ENCODE data around the gene DPH6.

Gene DPH6

GRCh38 chr15:35327789-35328188 is 218.2 kb downstream of the DPH6 start:
- Histone ChIP-seq H3K9me3 (ENCODE audit: control insufficient read depth, low read length) (no peaks in the 10 kb centered on the region), H3K27me3 (ENCODE audit: control insufficient read depth, insufficient read depth, low read length) (no peaks in the 10 kb centered on the region), H3K79me2 (no peaks in the 10 kb centered on the region), H3K4me2 (ENCODE audit: low read length) (no peak overlapping the region), H3K4me3 (ENCODE audit: low read depth, low read length) (no peak overlapping the region), H3K4me1 (no peaks in the 10 kb centered on the region), H3K9ac (no peak overlapping the region), H3K36me3 (ENCODE audit: control insufficient read depth, insufficient read depth, low read length) (no peaks in the 10 kb centered on the region), H2AFZ (no peak overlapping the region), H3K27ac (no peak overlapping the region)
- TF ChIP-seq CTCF (IDR thresholded peaks at IDR 0.05): no peak

- Histone ChIP-seq H3K4me1 (no peaks in the 10 kb centered on the region), H3K36me3 (ENCODE audit: control insufficient read depth, insufficient read depth, low read length) (no peaks in the 10 kb centered on the region), H3K27me3 (ENCODE audit: control insufficient read depth, insufficient read depth, low read length) (no peaks in the 10 kb centered on the region), H2AFZ (no peak overlapping the region), H3K9me3 (ENCODE audit: control insufficient read depth, low read length) (no peaks in the 10 kb centered on the region), H3K79me2 (no peaks in the 10 kb centered on the region), H3K4me2 (ENCODE audit: low read length) (no peak overlapping the region), H3K4me3 (ENCODE audit: low read depth, low read length) (no peak overlapping the region), H3K9ac (no peak overlapping the region), H3K27ac (no peak overlapping the region)
- TF ChIP-seq CTCF (IDR thresholded peaks at IDR 0.05): no peak
These were observed 220.5 kb downstream of the DPH6 start for GRCh38 chr15:35325374-35325941.

- no peak overlapping the region for H3K4me2 ChIP-seq (ENCODE audit: low read length)
- TF ChIP-seq CTCF (IDR thresholded peaks at IDR 0.05): no peak
- no peak overlapping the region for H2AFZ ChIP-seq
- H3K36me3 ChIP-seq (ENCODE audit: control insufficient read depth, insufficient read depth, low read length): no peaks in the 10 kb centered on the region
- H3K4me3 ChIP-seq (ENCODE audit: low read depth, low read length): no peak overlapping the region
- no peak overlapping the region for H3K27ac ChIP-seq
- H3K9me3 ChIP-seq (ENCODE audit: control insufficient read depth, low read length): no peaks in the 10 kb centered on the region
- no peaks in the 10 kb centered on the region for H3K79me2 ChIP-seq
- no peaks in the 10 kb centered on the region for H3K4me1 ChIP-seq
- H3K9ac ChIP-seq: no peak overlapping the region
- no peaks in the 10 kb centered on the region for H3K27me3 ChIP-seq (ENCODE audit: control insufficient read depth, insufficient read depth, low read length)
These were observed 222.8 kb downstream of the DPH6 start for GRCh38 chr15:35323141-35323540.

DNA sequence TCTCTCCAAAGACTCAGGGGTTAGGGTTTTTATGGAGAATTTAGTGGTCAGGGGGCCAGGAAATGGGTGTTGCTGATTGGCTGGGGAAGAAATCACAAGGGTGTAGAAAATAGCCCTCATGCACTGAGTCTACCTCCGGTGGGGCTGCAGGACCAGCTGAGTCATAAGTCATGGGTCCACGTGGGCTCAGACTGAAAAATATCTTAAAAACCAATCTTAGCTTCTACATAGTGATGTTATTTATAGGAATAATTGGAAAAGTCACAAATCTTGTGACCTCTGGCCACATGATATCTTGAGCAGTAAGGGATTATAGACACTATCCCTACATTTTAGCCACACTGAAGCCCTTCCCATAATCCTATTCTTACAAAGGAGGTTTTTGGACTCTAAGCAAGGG is 224.0 kb downstream of the DPH6 start:
- H2AFZ ChIP-seq: no peak overlapping the region
- H3K27me3 ChIP-seq (ENCODE audit: control insufficient read depth, insufficient read depth, low read length): no peaks in the 10 kb centered on the region
- H3K4me1 ChIP-seq: no peaks in the 10 kb centered on the region
- TF ChIP-seq CTCF (IDR thresholded peaks at IDR 0.05): no peak
- H3K79me2 ChIP-seq: no peaks in the 10 kb centered on the region
- H3K9me3 ChIP-seq (ENCODE audit: control insufficient read depth, low read length): no peaks in the 10 kb centered on the region
- H3K4me3 ChIP-seq (ENCODE audit: low read depth, low read length): no peak overlapping the region
- H3K9ac ChIP-seq: no peak overlapping the region
- H3K4me2 ChIP-seq (ENCODE audit: low read length): no peak overlapping the region
- no peaks in the 10 kb centered on the region for H3K36me3 ChIP-seq (ENCODE audit: control insufficient read depth, insufficient read depth, low read length)
- H3K27ac ChIP-seq: no peak overlapping the region

GRCh38 chr15:35320911-35321310 is 225.1 kb downstream of the DPH6 start:
- Histone ChIP-seq H3K4me2 (ENCODE audit: low read length) (no peak overlapping the region), H3K4me1 (no peaks in the 10 kb centered on the region), H3K27me3 (ENCODE audit: control insufficient read depth, insufficient read depth, low read length) (no peaks in the 10 kb centered on the region), H3K79me2 (no peaks in the 10 kb centered on the region), H3K36me3 (ENCODE audit: control insufficient read depth, insufficient read depth, low read length) (no peaks in the 10 kb centered on the region), H2AFZ (no peak overlapping the region), H3K4me3 (ENCODE audit: low read depth, low read length) (no peak overlapping the region), H3K9ac (no peak overlapping the region), H3K9me3 (ENCODE audit: control insufficient read depth, low read length) (no peaks in the 10 kb centered on the region), H3K27ac (no peak overlapping the region)
- TF ChIP-seq CTCF (IDR thresholded peaks at IDR 0.05): no peak
